CMK (cell line): ENCODE measurements around the gene SORBS1.

Experiments
- DNase-seq: peaks from one replicate; pipeline ENCODE4 v3.0.0-alpha.2; 2010; ENCODE audit warnings: low read depth

Gene SORBS1

DNA sequence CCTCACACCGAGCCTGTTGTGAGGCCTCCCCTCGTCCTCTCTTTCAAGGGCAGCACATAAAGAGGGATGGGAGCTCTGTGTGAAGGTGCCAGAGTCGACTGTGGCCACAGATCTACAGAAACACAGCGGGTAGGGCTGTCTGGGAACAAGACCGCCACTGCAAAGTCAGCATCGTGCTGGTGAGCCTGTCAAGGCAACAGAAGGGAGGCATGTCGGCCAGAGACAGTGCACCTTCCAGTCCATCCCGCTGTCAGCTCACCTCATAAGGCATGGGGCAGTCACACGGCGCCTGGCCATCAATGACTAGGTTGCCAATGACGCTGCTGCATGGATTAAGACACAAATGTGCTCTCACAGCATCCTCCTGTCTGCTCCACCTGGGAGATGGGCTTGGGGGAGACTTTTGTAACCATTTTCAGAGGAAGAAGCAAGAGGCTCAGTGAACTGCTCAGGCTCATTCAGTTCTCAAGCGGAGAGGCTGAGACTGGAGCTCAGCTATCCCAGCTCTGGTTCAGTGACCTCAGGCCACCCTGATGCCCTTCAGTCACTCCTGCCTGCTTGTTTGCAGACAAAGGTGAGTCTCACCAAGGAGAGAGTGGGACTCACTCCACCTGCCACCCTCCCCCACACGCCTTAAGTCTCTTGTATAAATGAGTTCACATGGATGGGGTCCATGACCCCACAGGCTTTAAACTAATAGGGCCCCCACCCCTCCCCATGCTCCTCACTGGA lies 125.5 kb downstream of the SORBS1 start:
- DNase-seq = no peak

- DNase-seq = no peak
These were observed 126.6 kb downstream of the SORBS1 start for GRCh38 chr10:95434583-95434982.

- DNase-seq = no peak
These were observed 129.2 kb downstream of the SORBS1 start for GRCh38 chr10:95431900-95432342.

DNA sequence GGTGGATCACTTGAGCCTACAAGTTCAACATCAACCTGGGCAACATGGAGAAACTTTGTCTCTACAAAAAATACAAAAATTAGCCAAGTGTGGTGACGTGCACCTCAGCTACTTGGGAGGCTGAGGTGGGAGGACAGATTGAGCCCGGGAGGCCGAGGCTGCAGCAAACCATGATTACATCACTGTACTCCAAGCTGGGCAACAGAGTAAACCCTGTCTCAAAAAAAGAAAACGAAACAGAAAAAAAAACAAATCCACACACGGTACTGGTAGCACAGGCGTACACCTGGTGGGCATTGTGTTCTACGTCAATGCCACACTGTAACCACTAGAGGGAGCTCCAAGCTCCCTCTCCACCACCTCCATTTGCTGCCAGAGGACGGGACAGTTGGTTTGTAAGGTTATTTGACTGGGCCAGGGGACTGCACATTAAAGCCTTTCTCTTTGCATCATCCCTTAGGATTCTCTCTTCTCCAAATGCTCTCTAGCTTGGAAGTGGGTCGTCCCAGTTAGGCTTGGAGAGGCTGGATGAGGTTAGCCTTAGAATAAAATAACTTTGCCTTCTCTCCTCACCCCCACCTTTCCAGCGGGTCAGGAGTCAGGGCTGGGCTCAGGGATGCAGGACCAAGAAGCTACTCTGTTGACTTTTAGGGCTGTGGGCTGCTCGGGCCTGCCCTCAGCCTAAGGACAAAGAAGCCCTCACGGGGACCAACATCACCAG lies 130.8 kb downstream of the SORBS1 start:
- peak; percentile 39 for DNase-seq

- no peak for DNase-seq
These were observed 131.5 kb downstream of the SORBS1 start for GRCh38 chr10:95429639-95430038.

GRCh38 chr10:95428701-95429100 lies 132.5 kb downstream of the SORBS1 start:
- no peak for DNase-seq

- no peak for DNase-seq
These were observed 134.7 kb downstream of the SORBS1 start for GRCh38 chr10:95426482-95426881.

- DNase-seq = no peak
These were observed 135.3 kb downstream of the SORBS1 start for GRCh38 chr10:95425592-95426465.

- DNase-seq = no peak
These were observed 137.8 kb downstream of the SORBS1 start for GRCh38 chr10:95423164-95424005.

GRCh38 chr10:95422233-95422632 lies 138.9 kb downstream of the SORBS1 start:
- no peak for DNase-seq

- DNase-seq = no peak
These were observed 139.4 kb downstream of the SORBS1 start for GRCh38 chr10:95421782-95422181.

DNA sequence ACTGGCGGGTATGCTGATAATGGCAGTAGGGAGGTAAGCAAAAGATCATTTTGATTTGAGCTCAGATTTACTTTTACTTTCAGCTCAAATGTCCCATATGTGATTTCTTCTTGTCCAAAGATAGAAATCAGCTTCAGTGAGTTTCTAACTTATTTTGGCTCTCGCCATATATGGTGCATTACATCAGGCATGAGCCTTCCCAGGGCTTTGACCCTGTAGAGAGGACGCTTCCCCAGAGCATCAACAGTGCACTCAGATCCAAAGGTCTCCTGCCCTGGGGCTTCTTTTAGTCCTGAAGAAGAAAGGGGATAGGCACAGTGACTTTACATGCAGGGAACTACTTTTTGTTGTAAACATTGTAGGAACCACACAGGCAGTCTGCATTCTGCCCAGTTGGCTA lies 141.8 kb downstream of the SORBS1 start:
- no peak for DNase-seq

DNA sequence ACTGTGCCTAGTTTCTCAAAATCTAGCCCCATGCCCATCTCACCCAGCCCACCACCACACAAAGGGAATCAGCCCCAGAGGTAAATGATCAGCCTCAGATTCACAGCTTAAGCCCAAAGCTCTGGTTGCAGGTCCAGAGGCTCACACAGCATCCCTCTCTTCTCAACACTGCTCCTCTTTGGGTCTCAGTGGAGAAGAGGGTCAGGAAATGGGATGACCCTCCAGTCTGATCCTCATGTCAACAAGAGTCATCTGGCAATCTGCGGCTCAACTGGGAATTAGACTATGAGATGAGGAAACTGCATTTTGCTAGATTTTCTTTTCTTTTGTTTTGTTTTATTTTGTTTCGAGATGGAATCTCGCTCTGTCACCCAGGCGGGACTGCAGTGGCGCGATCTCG lies 144.2 kb downstream of the SORBS1 start:
- no peak for DNase-seq

DNA sequence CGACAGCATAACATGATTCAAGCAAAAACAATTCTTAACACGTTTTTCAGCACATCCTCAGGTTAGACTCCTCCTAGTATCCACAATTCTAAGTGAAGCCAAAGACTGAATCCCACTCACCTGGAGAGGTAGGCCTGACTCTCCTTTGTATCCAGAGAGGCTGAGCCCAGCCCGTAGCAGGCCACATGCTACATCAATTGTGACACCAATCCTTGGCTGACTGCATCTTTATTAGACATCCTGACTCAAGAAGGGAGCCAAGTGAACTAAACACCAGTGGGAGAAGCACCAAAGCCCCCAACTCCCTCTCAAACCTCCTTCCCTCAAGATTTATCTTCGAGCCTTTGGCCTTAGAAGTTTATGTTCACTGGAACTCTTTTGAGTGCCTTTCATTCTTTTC lies 144.9 kb downstream of the SORBS1 start:
- no peak for DNase-seq

GRCh38 chr10:95415621-95416031 lies 145.5 kb downstream of the SORBS1 start:
- no peak for DNase-seq

- no peak for DNase-seq
These were observed 146.2 kb downstream of the SORBS1 start for GRCh38 chr10:95414844-95415485.

- no peak for DNase-seq
These were observed 146.9 kb downstream of the SORBS1 start for GRCh38 chr10:95414016-95414830.

DNA sequence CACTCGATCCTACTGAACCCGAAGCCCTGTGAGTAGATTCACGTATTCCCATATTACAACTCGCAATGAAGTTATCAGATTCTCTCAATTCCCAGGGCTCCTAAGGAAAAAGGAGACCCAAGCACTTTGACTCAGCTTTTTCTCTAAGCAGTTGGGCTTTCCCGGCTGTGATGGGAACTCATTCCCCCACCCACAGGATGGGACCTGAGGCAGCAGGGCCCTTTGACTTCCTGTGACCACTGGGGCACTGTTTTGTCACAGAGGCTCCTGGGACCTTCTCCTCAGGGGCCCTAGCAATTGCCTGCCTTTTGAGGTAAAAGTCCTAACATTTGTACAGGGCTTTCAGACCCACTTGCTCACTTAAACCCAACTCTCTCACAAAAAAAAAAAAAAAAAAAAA lies 147.6 kb downstream of the SORBS1 start:
- no peak for DNase-seq

DNA sequence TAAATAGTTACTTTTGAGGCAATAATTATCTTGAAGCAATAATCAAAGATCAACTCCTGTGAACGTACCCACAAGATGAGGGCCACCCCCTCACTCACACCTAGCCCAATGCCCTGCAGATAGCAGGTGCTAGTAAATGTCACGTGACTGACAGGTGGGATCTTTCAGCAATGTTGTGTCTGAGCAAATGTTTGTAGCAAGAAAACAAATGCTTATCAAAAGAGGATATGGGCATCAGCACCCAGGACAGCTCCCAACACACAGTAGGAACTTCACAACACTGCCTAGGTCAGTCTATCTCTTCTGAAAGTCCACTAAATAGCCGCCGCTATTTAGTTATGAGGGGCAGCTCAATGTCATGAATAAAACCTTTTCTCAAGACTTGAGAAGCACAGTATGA lies 149.5 kb downstream of the SORBS1 start:
- DNase-seq = no peak
